SK-N-SH (cell line): ENCODE results near the gene COL28A1.

ENCODE experiments used
- CHD2 ChIP-seq: fragments of 150-350 bp; IDR thresholded peaks from 2 replicates; pipeline ENCODE4 v1.6.1; 2018; ENCODE audit warnings: low read length; ENCODE audit not compliant: partially characterized antibody
- CTCF ChIP-seq: fragments of 200-600 bp; sonication (generic); IDR thresholded peaks from 2 replicates; pipeline ENCODE4 v1.6.1; 2017; ENCODE audit warnings: antibody characterized with exemption, mild to moderate bottlenecking, moderate library complexity
- EP300 ChIP-seq, 2 experiments: IDR thresholded peaks; 2 replicates each; pipeline versions ENCODE4 v1.4.0 to v1.6.1; 2012; ENCODE audit warnings: borderline replicate concordance in 1 of 2, low read depth in 1 of 2, low read length in 1 of 2
- GABPA ChIP-seq: IDR thresholded peaks from 2 replicates; pipeline ENCODE4 v1.4.0; 2012; ENCODE audit warnings: low read depth, mild to moderate bottlenecking
- GATA2 ChIP-seq: sonication (generic); formaldehyde crosslinking; IDR thresholded peaks from 2 replicates; pipeline ENCODE4 v1.5.0; 2020; ENCODE audit warnings: mild to moderate bottlenecking, missing genetic modification reagents
- RCOR1 ChIP-seq: fragments of 150-350 bp; IDR thresholded peaks from 2 replicates; pipeline ENCODE4 v1.6.1; 2017; ENCODE audit warnings: antibody characterized with exemption, low read length
- YY1 ChIP-seq: IDR thresholded peaks from 2 replicates; pipeline ENCODE4 v1.4.0; 2012; ENCODE audit warnings: low read depth, mild to moderate bottlenecking
- ZBTB33 ChIP-seq: IDR thresholded peaks from 2 replicates; pipeline ENCODE4 v1.4.0; 2012; ENCODE audit warnings: low read depth, borderline replicate concordance
- TF ChIP-seq, protein P1 (sequence below): IDR thresholded peaks from 2 replicates; pipeline ENCODE4 v1.4.0; 2012; ENCODE audit warnings: low read depth

DNA sequence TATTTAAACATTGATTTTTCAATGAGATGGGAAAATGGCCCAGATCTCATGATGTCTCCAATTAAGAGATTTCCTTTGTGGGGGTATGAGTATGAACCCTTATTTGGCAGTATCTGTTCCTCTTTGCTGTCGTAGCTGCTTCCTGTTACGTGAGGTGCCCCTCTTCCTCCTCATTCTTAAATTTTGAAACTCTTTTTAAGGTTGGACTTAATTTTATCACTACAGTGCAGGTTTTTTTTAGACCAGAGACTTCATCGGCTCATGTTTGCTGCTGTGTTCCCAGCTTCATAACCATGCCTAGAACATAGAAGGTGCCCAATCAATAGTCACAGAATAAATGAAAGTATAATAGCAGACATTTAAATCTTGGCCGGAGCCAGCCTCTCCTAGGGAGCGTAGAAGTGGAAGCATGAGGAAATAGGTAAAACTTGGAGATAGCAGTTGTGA is 33.4 kb upstream of the COL28A1 start:
- no peak for TF ChIP-seq EP300 (IDR thresholded peaks at IDR 0.05; ENCODE audit: borderline replicate concordance in 1 of 2, low read depth in 1 of 2, low read length in 1 of 2)
- TF ChIP-seq CTCF: no peak
- TF ChIP-seq ZBTB33: no peak
- TF ChIP-seq GATA2 (CRISPR knock-in tag): no peak
- TF ChIP-seq, protein P1, sequence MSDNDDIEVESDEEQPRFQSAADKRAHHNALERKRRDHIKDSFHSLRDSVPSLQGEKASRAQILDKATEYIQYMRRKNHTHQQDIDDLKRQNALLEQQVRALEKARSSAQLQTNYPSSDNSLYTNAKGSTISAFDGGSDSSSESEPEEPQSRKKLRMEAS: no peak
- TF ChIP-seq YY1: no peak
- TF ChIP-seq RCOR1: no peak
- TF ChIP-seq CHD2: no peak
- TF ChIP-seq GABPA: no peak
